ENCODE results near the gene HEBP1.

- no peak for TF ChIP-seq EZH2 (IDR thresholded peaks at IDR 0.05)
- TF ChIP-seq, protein P1, sequence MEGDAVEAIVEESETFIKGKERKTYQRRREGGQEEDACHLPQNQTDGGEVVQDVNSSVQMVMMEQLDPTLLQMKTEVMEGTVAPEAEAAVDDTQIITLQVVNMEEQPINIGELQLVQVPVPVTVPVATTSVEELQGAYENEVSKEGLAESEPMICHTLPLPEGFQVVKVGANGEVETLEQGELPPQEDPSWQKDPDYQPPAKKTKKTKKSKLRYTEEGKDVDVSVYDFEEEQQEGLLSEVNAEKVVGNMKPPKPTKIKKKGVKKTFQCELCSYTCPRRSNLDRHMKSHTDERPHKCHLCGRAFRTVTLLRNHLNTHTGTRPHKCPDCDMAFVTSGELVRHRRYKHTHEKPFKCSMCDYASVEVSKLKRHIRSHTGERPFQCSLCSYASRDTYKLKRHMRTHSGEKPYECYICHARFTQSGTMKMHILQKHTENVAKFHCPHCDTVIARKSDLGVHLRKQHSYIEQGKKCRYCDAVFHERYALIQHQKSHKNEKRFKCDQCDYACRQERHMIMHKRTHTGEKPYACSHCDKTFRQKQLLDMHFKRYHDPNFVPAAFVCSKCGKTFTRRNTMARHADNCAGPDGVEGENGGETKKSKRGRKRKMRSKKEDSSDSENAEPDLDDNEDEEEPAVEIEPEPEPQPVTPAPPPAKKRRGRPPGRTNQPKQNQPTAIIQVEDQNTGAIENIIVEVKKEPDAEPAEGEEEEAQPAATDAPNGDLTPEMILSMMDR (IDR thresholded peaks at IDR 0.05) = no peak
- no peak for TF ChIP-seq EZH2phosphoT487 (IDR thresholded peaks at IDR 0.05)
These were observed 60.2 kb downstream of the HEBP1 start for GRCh38 chr12:12939888-12940287.
